H1 (cell line): ENCODE measurements around the gene SLC44A1. TPM values are rescaled to one million over a fixed set of nuclear protein-coding genes. Genes with fewer than 3 reads are reported as not detected.

ENCODE experiments used
- NANOG ChIP-seq: IDR thresholded peaks from 2 replicates; pipeline ENCODE4 v1.6.1; 2011; ENCODE audit warnings: low read length, low read depth, mild to moderate bottlenecking, inconsistent platforms; ENCODE audit not compliant: insufficient read depth, poor library complexity, severe bottlenecking
- POU5F1 ChIP-seq: IDR thresholded peaks from 2 replicates; pipeline ENCODE4 v1.6.1; 2011; ENCODE audit warnings: low read depth, mild to moderate bottlenecking, low read length, moderate library complexity
- RNF2 ChIP-seq: fragments of 200-900, 300-1000 bp; sonication (generic); IDR thresholded peaks from 2 replicates; pipeline ENCODE4 v1.7.1; 2016; ENCODE audit warnings: borderline replicate concordance, low read depth, mild to moderate bottlenecking, antibody characterized with exemption, low read length; ENCODE audit not compliant: poor library complexity, severe bottlenecking; ENCODE audit errors: missing control alignments
- SP4 ChIP-seq: IDR thresholded peaks from 2 replicates; pipeline ENCODE4 v1.6.1; 2012; ENCODE audit warnings: low read length, inconsistent platforms
- ZNF274 ChIP-seq: IDR thresholded peaks from 2 replicates; pipeline ENCODE4 v1.7.0; 2012; ENCODE audit warnings: low read length, borderline replicate concordance; ENCODE audit errors: extremely low read depth
- polyA plus RNA-seq, 7 experiments: library from polyadenylated mRNA; depleted of rRNA in 3 of 7; stranded (reverse) in 5 of 7; unstranded in 2 of 7; fragments of >200 nt in 5 of 7; fragments of 200-250 nt in 2 of 7; gene quantifications; 1 replicate in 5 of 7; 2 replicates in 1 of 7; 4 replicates in 1 of 7; pipeline versions ENCODE4 v1.2.1 to v1.2.3, GENCODE V29; 2011 to 2013; ENCODE audit warnings: missing spikeins in 2 of 7, mixed read lengths in 2 of 7
- total RNA-seq: library from RNA; stranded (reverse); fragmentation: NEBNext Ultra II Directional; extraction: Animal tissue kit (Norgen Biotek cat#: 25700); gene quantifications from 2 replicates; pipeline ENCODE4 v1.2.1, GENCODE V29; 2021

SLC44A1 gene
- total and polyA plus RNA-seq, 2 of the 8 experiments (the other 6 are each of a cell fraction or from before 2014, with no cell fraction given) = 30.5 to 71.2 TPM

DNA sequence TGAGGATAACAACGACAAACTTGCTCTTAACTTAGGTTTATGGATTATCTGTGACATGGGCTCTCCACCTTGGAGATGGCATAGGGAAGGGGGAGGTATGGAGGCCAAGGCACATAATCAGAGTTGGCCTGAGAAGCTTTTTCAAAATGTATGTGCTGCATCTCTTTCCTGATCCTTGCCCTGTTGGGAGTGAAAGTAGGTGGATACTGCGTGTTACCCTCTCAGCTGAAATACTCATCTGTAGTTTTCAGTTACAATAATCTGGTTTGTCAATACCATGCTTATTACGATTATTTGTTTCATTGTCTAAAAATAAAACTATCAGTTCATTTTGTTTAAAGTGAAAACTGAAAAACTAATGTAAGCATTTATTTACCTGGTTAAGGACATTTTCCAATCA is 86.7 kb downstream of the SLC44A1 start (continued):
- TF ChIP-seq RNF2 = no peak
- no peak for TF ChIP-seq SP4
- no peak for TF ChIP-seq POU5F1
- no peak for TF ChIP-seq NANOG
- TF ChIP-seq ZNF274 = no peak
